H1 (cell line): ENCODE data around the gene TROAP. TPM values are rescaled to one million over a fixed set of nuclear protein-coding genes. Genes with fewer than 3 reads are reported as not detected.
"Not testable (repeated sequence)": the region's sequence is repeated elsewhere in the genome, so short reads cannot be mapped to it uniquely, and the experiment has no call there.

ENCODE experiments used
- CTCF ChIA-PET: fragments of 300-600 bp; sonication (Branson Sonifier 250); formaldehyde crosslinking; loops from one replicate; lab custom pipeline; 2021; ENCODE audit not compliant: partially characterized antibody; lab: Charles Lee
- POLR2A ChIA-PET: fragments of 300-600 bp; sonication (Branson Sonifier 250); formaldehyde crosslinking; loops from one replicate; lab custom pipeline; 2021; ENCODE audit warnings: inconsistent platforms; ENCODE audit not compliant: partially characterized antibody; lab: Charles Lee
- DNase-seq, 2 experiments: peaks; one replicate each; pipeline versions ENCODE4 v3.0.0 to v3.0.0-alpha.2; 2010 to 2022; ENCODE audit warnings: low spot score in 2 of 2, low read depth in 1 of 2, mixed read lengths in 1 of 2
- FAIRE-seq: peaks from 2 replicates; lab custom pipeline; 2011; peaks lifted over from hg19 to GRCh38; lab: Jason Lieb, UNC
- H2AFZ ChIP-seq: 2 replicates; pipeline ENCODE4 v1.8.1; 2012; ENCODE audit warnings: low read length, inconsistent platforms
- H2AK5ac ChIP-seq: 2 replicates; pipeline ENCODE4 v1.6.1; 2013; ENCODE audit warnings: low read depth, low read length
- H2BK120ac ChIP-seq: replicated peaks from 2 replicates; pipeline ENCODE3; 2013; ENCODE audit warnings: low read depth, low read length, inconsistent platforms
- H2BK12ac ChIP-seq: 2 replicates; pipeline ENCODE4 v1.6.1; 2013; ENCODE audit warnings: low read depth, low read length
- H2BK15ac ChIP-seq: 2 replicates; pipeline ENCODE4 v1.6.1; 2013; ENCODE audit warnings: low read length
- H2BK20ac ChIP-seq: 2 replicates; pipeline ENCODE4 v1.6.1; 2013; ENCODE audit warnings: low read length
- H2BK5ac ChIP-seq: 2 replicates; pipeline ENCODE4 v1.6.1; 2013; ENCODE audit warnings: low read depth, low read length
- H3K14ac ChIP-seq: 2 replicates; pipeline ENCODE4 v1.6.1; 2013; ENCODE audit warnings: inconsistent platforms; ENCODE audit not compliant: insufficient read length
- H3K18ac ChIP-seq: 2 replicates; pipeline ENCODE4 v1.6.1; 2013; ENCODE audit warnings: low read length; ENCODE audit errors: extremely low read depth
- H3K23ac ChIP-seq: 2 replicates; pipeline ENCODE4 v1.6.1; 2013; ENCODE audit warnings: inconsistent platforms; ENCODE audit not compliant: insufficient read length
- H3K23me2 ChIP-seq: 2 replicates; pipeline ENCODE4 v1.6.1; 2013; ENCODE audit warnings: low read depth, low read length
- H3K27ac ChIP-seq: 2 replicates; pipeline ENCODE4 v1.6.1; 2011; ENCODE audit warnings: low read depth, low read length, inconsistent platforms
- H3K27me3 ChIP-seq, 4 experiments: replicated peaks in 1 of 4; 1 replicate in 1 of 4; 2 replicates in 3 of 4; pipeline versions ENCODE4 v1.6.1 to v1.8.1; 2011 to 2013; ENCODE audit warnings: low read length in 3 of 4, mild to moderate bottlenecking in 3 of 4, inconsistent platforms in 2 of 4, mixed read lengths in 2 of 4, moderate library complexity in 1 of 4; ENCODE audit not compliant: control insufficient read depth in 3 of 4, insufficient read depth in 3 of 4; ENCODE audit errors: extremely low read depth in 1 of 4
- H3K36me3 ChIP-seq, 4 experiments: 2 replicates each; pipeline versions ENCODE4 v1.6.1 to v1.8.1; 2011 to 2013; ENCODE audit warnings: mild to moderate bottlenecking in 4 of 4, low read length in 3 of 4, moderate library complexity in 2 of 4, control low read depth in 1 of 4, inconsistent platforms in 1 of 4; ENCODE audit not compliant: insufficient read depth in 4 of 4, control insufficient read depth in 2 of 4
- H3K4ac ChIP-seq: replicated peaks from 2 replicates; pipeline ENCODE3; 2013; ENCODE audit warnings: low read length, low read depth, mixed read lengths, inconsistent platforms; ENCODE audit not compliant: insufficient read length
- H3K4me1 ChIP-seq, 4 experiments: replicated peaks in 1 of 4; 1 replicate in 1 of 4; 2 replicates in 3 of 4; pipeline versions ENCODE4 v1.6.1 to v1.8.1; 2011 to 2013; ENCODE audit warnings: low read length in 3 of 4, inconsistent platforms in 2 of 4, mixed read lengths in 1 of 4; ENCODE audit not compliant: insufficient read depth in 4 of 4, control insufficient read depth in 3 of 4
- H3K4me2 ChIP-seq, 2 experiments: 2 replicates each; pipeline versions ENCODE4 v1.6.1 to v1.8.1; 2011 to 2013; ENCODE audit warnings: low read depth in 2 of 2, low read length in 2 of 2, control low read depth in 1 of 2, inconsistent platforms in 1 of 2, mild to moderate bottlenecking in 1 of 2; ENCODE audit not compliant: insufficient read depth in 1 of 2
- H3K4me3 ChIP-seq, 4 experiments: fragments of 200-600, 300-600 bp in 1 of 4; sonication (generic), shearing (Covaris generic), sonication (Bioruptor Twin) in 1 of 4; 2 replicates each; pipeline versions ENCODE4 v1.5.1 to v1.8.1; 2011 to 2016; ENCODE audit warnings: low read length in 4 of 4, low read depth in 3 of 4, control low read depth in 2 of 4, inconsistent platforms in 2 of 4, mild to moderate bottlenecking in 2 of 4, mixed read lengths in 1 of 4, moderate library complexity in 1 of 4; ENCODE audit not compliant: insufficient read depth in 2 of 4; ENCODE audit errors: extremely low read depth in 1 of 4
- H3K56ac ChIP-seq: replicated peaks from 2 replicates; pipeline ENCODE3; 2013; ENCODE audit warnings: low read depth, mild to moderate bottlenecking, mixed read lengths, low read length, inconsistent platforms; ENCODE audit not compliant: insufficient read length
- H3K79me1 ChIP-seq: 2 replicates; pipeline ENCODE4 v1.6.1; 2013; ENCODE audit warnings: low read depth, low read length, control low read depth
- H3K79me2 ChIP-seq, 2 experiments: 2 replicates each; pipeline versions ENCODE4 v1.6.1 to v1.8.1; 2012 to 2013; ENCODE audit warnings: low read length in 2 of 2, mild to moderate bottlenecking in 2 of 2, inconsistent platforms in 1 of 2; ENCODE audit not compliant: insufficient read depth in 2 of 2, control insufficient read depth in 1 of 2
- H3K9ac ChIP-seq, 4 experiments: replicated peaks in 1 of 4; 1 replicate in 1 of 4; 2 replicates in 3 of 4; pipeline versions ENCODE4 v1.6.1 to v1.8.1; 2011 to 2013; ENCODE audit warnings: low read depth in 3 of 4, low read length in 3 of 4, control low read depth in 2 of 4, mild to moderate bottlenecking in 2 of 4, moderate library complexity in 2 of 4, inconsistent platforms in 1 of 4; ENCODE audit errors: extremely low read depth in 1 of 4
- H3K9me3 ChIP-seq, 2 experiments: 2 replicates each; pipeline versions ENCODE4 v1.6.1 to v1.8.1; 2012 to 2013; ENCODE audit warnings: mild to moderate bottlenecking in 2 of 2, moderate library complexity in 2 of 2, control low read depth in 1 of 2, inconsistent platforms in 1 of 2, low read depth in 1 of 2, low read length in 1 of 2, mixed read lengths in 1 of 2; ENCODE audit not compliant: insufficient read depth in 2 of 2
- H4K20me1 ChIP-seq, 2 experiments: replicated peaks in 1 of 2; 2 replicates each; pipeline versions ENCODE3 to v1.8.1; 2011 to 2013; ENCODE audit warnings: inconsistent platforms in 2 of 2, low read length in 2 of 2, mild to moderate bottlenecking in 1 of 2; ENCODE audit not compliant: insufficient read depth in 2 of 2, control insufficient read depth in 1 of 2
- H4K5ac ChIP-seq: 2 replicates; pipeline ENCODE4 v1.6.1; 2013; ENCODE audit warnings: low read length, low read depth, mixed read lengths, inconsistent platforms; ENCODE audit not compliant: insufficient read length
- H4K8ac ChIP-seq: 2 replicates; pipeline ENCODE4 v1.8.0; 2013; ENCODE audit warnings: mild to moderate bottlenecking, moderate library complexity, low read length, inconsistent platforms; ENCODE audit not compliant: insufficient read depth; ENCODE audit errors: extremely low read depth
- H4K91ac ChIP-seq: replicated peaks from 2 replicates; pipeline ENCODE3; 2013; ENCODE audit warnings: low read length, mixed read lengths, inconsistent platforms; ENCODE audit not compliant: insufficient read length
- WGBS, 2 experiments: shearing (Covaris generic) in 1 of 2; methylation state at CpG; one replicate each; pipeline versions ENCODE4 v1.1.6 to v1.1.7; 2013 to 2015; ENCODE audit warnings: low lambda C conversion rate in 2 of 2, mixed read lengths in 2 of 2, inconsistent platforms in 1 of 2, low coverage in 1 of 2, missing lambda C conversion rate in 1 of 2; ENCODE audit not compliant: insufficient replicate concordance in 2 of 2, insufficient coverage in 1 of 2, insufficient read length in 1 of 2; ENCODE audit errors: extremely low coverage in 1 of 2, missing lambda C conversion rate in 1 of 2; 5-methylcytosine and 5-hydroxymethylcytosine counted together
- polyA plus RNA-seq, 7 experiments: library from polyadenylated mRNA; depleted of rRNA in 3 of 7; stranded (reverse) in 5 of 7; unstranded in 2 of 7; fragments of >200 nt in 5 of 7; fragments of 200-250 nt in 2 of 7; gene quantifications; 1 replicate in 5 of 7; 2 replicates in 1 of 7; 4 replicates in 1 of 7; pipeline versions ENCODE4 v1.2.1 to v1.2.3, GENCODE V29; 2011 to 2013; ENCODE audit warnings: missing spikeins in 2 of 7, mixed read lengths in 2 of 7
- total RNA-seq: library from RNA; stranded (reverse); fragmentation: NEBNext Ultra II Directional; extraction: Animal tissue kit (Norgen Biotek cat#: 25700); gene quantifications from 2 replicates; pipeline ENCODE4 v1.2.1, GENCODE V29; 2021

TROAP gene
- total and polyA plus RNA-seq, 2 of the 8 experiments (the other 6 are each of a cell fraction or from before 2014, with no cell fraction given): 36.7 to 52.0 TPM

DNA sequence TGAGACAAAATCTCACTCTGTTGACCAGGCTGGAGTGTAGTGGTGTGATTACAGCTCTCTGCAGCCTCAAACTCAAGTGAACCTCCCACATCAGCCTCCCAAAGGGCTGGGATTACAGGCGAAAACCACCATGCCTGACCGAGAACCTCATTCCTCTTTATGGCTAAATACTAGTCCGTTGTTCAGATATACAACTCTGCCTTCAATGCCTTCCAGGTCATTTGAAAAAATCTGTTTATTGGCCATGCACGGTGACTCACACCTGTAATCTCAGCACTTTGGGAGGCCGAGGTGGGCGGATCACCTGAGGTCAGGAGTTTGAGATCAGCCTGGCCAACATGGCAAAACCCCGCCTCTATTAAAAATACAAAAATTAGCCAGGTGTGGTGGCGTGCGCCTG is 57.1 kb downstream of the TROAP start:
- H3K79me2 ChIP-seq: peaks cover 0 to 47% of the 10 kb centered on the region in 2 experiments; a peak in 2 of 4 replicates
- not testable (repeated sequence) for H2AFZ ChIP-seq, H4K20me1 ChIP-seq, H3K56ac ChIP-seq, FAIRE-seq, H3K27me3 ChIP-seq, H2AK5ac ChIP-seq, H4K5ac ChIP-seq, H4K8ac ChIP-seq, H3K4me1 ChIP-seq, H3K4ac ChIP-seq, DNase-seq, H3K23ac ChIP-seq, H3K9ac ChIP-seq, H2BK120ac ChIP-seq, H3K23me2 ChIP-seq, H3K36me3 ChIP-seq, H3K9me3 ChIP-seq, H2BK12ac ChIP-seq, H3K4me2 ChIP-seq, H2BK5ac ChIP-seq, H3K79me1 ChIP-seq, H3K27ac ChIP-seq, H3K4me3 ChIP-seq, H2BK15ac ChIP-seq, H4K91ac ChIP-seq, H2BK20ac ChIP-seq, H3K14ac ChIP-seq, H3K18ac ChIP-seq
- 89% methylated on average over 9 of the region's 9 CpGs; no CpG with 5 or more reads in 1 of the 2 experiments for WGBS, 2 experiments
- ChIA-PET POLR2A (interaction anchor here (0.9 to 1.5 kb wide), 2 partner anchors 9 to 199 kb away, joined by 5 to 6 read pairs; no protein-coding TSS in a partner anchor), CTCF (interaction anchor here (0.5 to 2.4 kb wide), 3 partner anchors 9 to 28 kb away, joined by 3 to 14 read pairs (median 4); no protein-coding TSS in a partner anchor)

Other genes starting within 250 kb of the TROAP start
- 0.11 and 0.13 TPM in 2 replicates for gene DHH, start 228.5 kb upstream of the TROAP start, total RNA-seq
- 0.03 and 0.09 TPM in 2 replicates for gene DHH, start 228.5 kb upstream of the TROAP start, polyA plus RNA-seq (2011; rRNA removed)
- gene LMBR1L, start 212.4 kb upstream of the TROAP start, total RNA-seq: 47.7 and 49.6 TPM in 2 replicates
- 36.6 and 54.6 TPM in 2 replicates for gene LMBR1L, start 212.4 kb upstream of the TROAP start, polyA plus RNA-seq (2011; rRNA removed)
- 2,092 and 2,144 TPM in 2 replicates for gene TUBA1B, start 191.9 kb upstream of the TROAP start, total RNA-seq
- gene TUBA1B, start 191.9 kb upstream of the TROAP start, polyA plus RNA-seq (2011; rRNA removed): 5,662 and 6,837 TPM in 2 replicates
- 283 and 290 TPM in 2 replicates for gene TUBA1A, start 134.2 kb upstream of the TROAP start, total RNA-seq
- gene TUBA1A, start 134.2 kb upstream of the TROAP start, polyA plus RNA-seq (2011; rRNA removed): 789 and 1,018 TPM in 2 replicates
- gene TUBA1C, start 58.2 kb upstream of the TROAP start, total RNA-seq: 504 and 533 TPM in 2 replicates
- 2,291 and 3,101 TPM in 2 replicates for gene TUBA1C, start 58.2 kb upstream of the TROAP start, polyA plus RNA-seq (2011; rRNA removed)
- gene PRPH, start 28.1 kb upstream of the TROAP start, total RNA-seq: 0.96 and 1.4 TPM in 2 replicates
- 0.79 and 1.1 TPM in 2 replicates for gene PRPH, start 28.1 kb upstream of the TROAP start, polyA plus RNA-seq (2011; rRNA removed)
- gene C1QL4, start 13.9 kb downstream of the TROAP start, total RNA-seq: 0.28 and 0.59 TPM in 2 replicates
- 0.63 and 0.77 TPM in 2 replicates for gene C1QL4, start 13.9 kb downstream of the TROAP start, polyA plus RNA-seq (2011; rRNA removed)
- 0.13 and 0.39 TPM in 2 replicates for gene DNAJC22, start 23.6 kb downstream of the TROAP start, total RNA-seq
- gene DNAJC22, start 23.6 kb downstream of the TROAP start, polyA plus RNA-seq (2011; rRNA removed): 0.19 and 0.20 TPM in 2 replicates
- 21.3 and 24.5 TPM in 2 replicates for gene SPATS2, start 44.2 kb downstream of the TROAP start, total RNA-seq
- gene SPATS2, start 44.2 kb downstream of the TROAP start, polyA plus RNA-seq (2011; rRNA removed): 12.7 and 19.2 TPM in 2 replicates
- 0.24 and 0.36 TPM in 2 replicates for gene KCNH3, start 215.8 kb downstream of the TROAP start, total RNA-seq
- 0.47 and 0.50 TPM in 2 replicates for gene KCNH3, start 215.8 kb downstream of the TROAP start, polyA plus RNA-seq (2011; rRNA removed)
- gene MCRS1, start 244.9 kb downstream of the TROAP start, total RNA-seq: 90.3 and 92.5 TPM in 2 replicates
- 139 and 170 TPM in 2 replicates for gene MCRS1, start 244.9 kb downstream of the TROAP start, polyA plus RNA-seq (2011; rRNA removed)